Posterior vena cava (tissue), 2 donors: Measurements from ENCODE around the gene KAZN. TPM values are rescaled to one million over a fixed set of nuclear protein-coding genes. Genes with fewer than 3 reads are reported as not detected.

ENCODE experiments used
- DNase-seq: peaks from one replicate; pipeline ENCODE4 v3.0.0-alpha.2; 2020; ENCODE audit warnings: low spot score
- intact Hi-C, 2 donors: fragments of 100-400 bp; cut with DNase I; formaldehyde crosslinking; loops; one replicate each; pipeline versions ENCODE4 v1.14.1 to v1.14.2; 2022 to 2023
- total RNA-seq, 2 donors: library from RNA; stranded (reverse); fragmentation: NEBNext Ultra II Directional; extraction: Animal tissue kit (Norgen Biotek cat#: 25700); gene quantifications; one replicate each; pipeline ENCODE4 v1.2.1, GENCODE V29; 2021
- donor health status: DM: yes; HTN: yes; CAD: no.
- donor health status: DM: yes; HTN: yes; CAD: no.

The KAZN gene
- total RNA-seq, 2 donors from 2014 or later = 6.2 to 10.8 TPM

GRCh38 chr1:14945132-14946010 is 346.9 kb downstream of the KAZN start:
- DNase-seq = no peak
- intact Hi-C loops = no loop called here

- intact Hi-C loops = no loop called here
- DNase-seq = no peak
Measured at GRCh38 chr1:14946011-14946359, 347.5 kb downstream of the KAZN start.

- intact Hi-C loops = no loop called here
- no peak for DNase-seq
Measured at GRCh38 chr1:14946684-14947238, 348.3 kb downstream of the KAZN start.

- DNase-seq = no peak
Measured at GRCh38 chr1:14947421-14947820, 348.9 kb downstream of the KAZN start.

GRCh38 chr1:14948112-14948652 is 349.7 kb downstream of the KAZN start:
- no peak for DNase-seq
- intact Hi-C loops = no loop called here

More at GRCh38 chr1:14947421-14947820, 348.9 kb downstream of the KAZN start:
- intact Hi-C loops = no loop called here

- DNase-seq = no peak
- intact Hi-C loops = no loop called here
Measured at GRCh38 chr1:14949270-14949835, 350.9 kb downstream of the KAZN start.

- intact Hi-C loops = no loop called here
- DNase-seq = no peak
Measured at GRCh38 chr1:14949836-14950713, 351.6 kb downstream of the KAZN start.

- intact Hi-C loops = no loop called here
- DNase-seq = no peak
Measured at GRCh38 chr1:14951766-14952165, 353.3 kb downstream of the KAZN start.

GRCh38 chr1:14952626-14953314 is 354.3 kb downstream of the KAZN start:
- intact Hi-C loops = no loop called here
- no peak for DNase-seq

- no peak for DNase-seq
- intact Hi-C loops = no loop called here
Measured at GRCh38 chr1:14954210-14954609, 355.7 kb downstream of the KAZN start.

GRCh38 chr1:14954930-14955329 is 356.4 kb downstream of the KAZN start:
- no peak for DNase-seq
- intact Hi-C loops = no loop called here

GRCh38 chr1:14955402-14955801 is 356.9 kb downstream of the KAZN start:
- intact Hi-C loops = no loop called here
- DNase-seq = no peak

- intact Hi-C loops = no loop called here
- no peak for DNase-seq
Measured at GRCh38 chr1:14955976-14956375, 357.5 kb downstream of the KAZN start.

GRCh38 chr1:14956579-14957195 is 358.2 kb downstream of the KAZN start:
- DNase-seq = no peak
- intact Hi-C loops = no loop called here

GRCh38 chr1:14957375-14958098 is 359.1 kb downstream of the KAZN start:
- no peak for DNase-seq
- intact Hi-C loops = no loop called here

- intact Hi-C loops = no loop called here
- no peak for DNase-seq
Measured at GRCh38 chr1:14958249-14959058, 360.0 kb downstream of the KAZN start.

GRCh38 chr1:14959059-14959694 is 360.7 kb downstream of the KAZN start:
- DNase-seq = no peak
- intact Hi-C loops = no loop called here
